GM21717 (cell line): ENCODE results near the gene KHDRBS1.
"Not testable (repeated sequence)": the region's sequence is repeated elsewhere in the genome, so short reads cannot be mapped to it uniquely, and the experiment has no call there.

Source experiments
- ATAC-seq: cut with Tn5 transposase; IDR thresholded peaks from one replicate; pipeline ENCODE4 v1.9.1; 2021; ENCODE audit warnings: mild to moderate bottlenecking, moderate library complexity; ENCODE audit not compliant: unreplicated experiment

KHDRBS1 gene

GRCh38 chr1:32012709-32013385, 821 bp upstream of the KHDRBS1 start:
- ATAC-seq, result no peak

- peak; percentile 10 for ATAC-seq
These were observed 705 bp downstream of the KHDRBS1 start for GRCh38 chr1:32014199-32014947.

- ATAC-seq, result no peak
These were observed 1.2 kb downstream of the KHDRBS1 start for GRCh38 chr1:32014948-32015273.

- no peak for ATAC-seq
These were observed 6.7 kb downstream of the KHDRBS1 start for GRCh38 chr1:32020339-32020738.

- not testable (repeated sequence) for ATAC-seq
These were observed 7.9 kb downstream of the KHDRBS1 start for GRCh38 chr1:32021574-32022018.

GRCh38 chr1:32023351-32023750, 9.7 kb downstream of the KHDRBS1 start:
- no peak for ATAC-seq

- no peak for ATAC-seq
These were observed 11.8 kb downstream of the KHDRBS1 start for GRCh38 chr1:32025515-32025914.

- no peak for ATAC-seq
These were observed 15.1 kb downstream of the KHDRBS1 start for GRCh38 chr1:32028746-32029145.

- ATAC-seq, result no peak
These were observed 18.1 kb downstream of the KHDRBS1 start for GRCh38 chr1:32031578-32032274.

GRCh38 chr1:32032275-32032615, 18.6 kb downstream of the KHDRBS1 start:
- no peak for ATAC-seq

- ATAC-seq, result no peak
These were observed 21.5 kb downstream of the KHDRBS1 start for GRCh38 chr1:32035119-32035518.

- no peak for ATAC-seq
These were observed 27.0 kb downstream of the KHDRBS1 start for GRCh38 chr1:32040711-32041110.

GRCh38 chr1:32042330-32042729, 28.7 kb downstream of the KHDRBS1 start:
- no peak for ATAC-seq

- ATAC-seq, result no peak
These were observed 30.6 kb downstream of the KHDRBS1 start for GRCh38 chr1:32044234-32044633.

- ATAC-seq, result no peak
These were observed 32.1 kb downstream of the KHDRBS1 start for GRCh38 chr1:32045772-32046171.

GRCh38 chr1:32047701-32048100, 34.0 kb downstream of the KHDRBS1 start:
- no peak for ATAC-seq

GRCh38 chr1:32048440-32048839, 34.8 kb downstream of the KHDRBS1 start:
- ATAC-seq, result no peak

- no peak for ATAC-seq
These were observed 38.0 kb downstream of the KHDRBS1 start for GRCh38 chr1:32051706-32052105.

- no peak for ATAC-seq
These were observed 39.2 kb downstream of the KHDRBS1 start for GRCh38 chr1:32052887-32053286.

- no peak for ATAC-seq
These were observed 41.7 kb downstream of the KHDRBS1 start for GRCh38 chr1:32055416-32055815.

- ATAC-seq, result no peak
These were observed 42.9 kb downstream of the KHDRBS1 start for GRCh38 chr1:32056598-32056997.

- no peak for ATAC-seq
These were observed 47.2 kb downstream of the KHDRBS1 start for GRCh38 chr1:32060914-32061313.
